DOHH2 (cell line): ENCODE results near the gene RNF130.

Source experiments
- H3F3A ChIP-seq: fragments of 200-600 bp; sonication (generic), shearing (Covaris generic); 2 replicates; pipeline ENCODE4 v1.6.0; 2016; ENCODE audit warnings: antibody characterized with exemption, mild to moderate bottlenecking; ENCODE audit not compliant: control insufficient read depth, insufficient read depth
- H3K27ac ChIP-seq: fragments of 200-600 bp; sonication (generic); 2 replicates; pipeline ENCODE4 v1.5.1; 2014; ENCODE audit warnings: low read depth, mild to moderate bottlenecking, low read length, moderate library complexity
- H3K27me3 ChIP-seq: fragments of 200-600 bp; sonication (generic); 2 replicates; pipeline ENCODE4 v1.6.1; 2014; ENCODE audit warnings: mild to moderate bottlenecking, low read length, mixed read lengths; ENCODE audit not compliant: control insufficient read depth
- H3K36me3 ChIP-seq: fragments of 200-600 bp; sonication (generic); 2 replicates; pipeline ENCODE4 v1.6.1; 2014; ENCODE audit warnings: mild to moderate bottlenecking, low read length, moderate library complexity, mixed read lengths; ENCODE audit not compliant: control insufficient read depth
- H3K4me1 ChIP-seq: fragments of 200-600 bp; sonication (generic); 2 replicates; pipeline ENCODE4 v1.6.1; 2014; ENCODE audit warnings: mild to moderate bottlenecking, low read length, mixed read lengths; ENCODE audit not compliant: control insufficient read depth
- H3K4me2 ChIP-seq: fragments of 200-600 bp; sonication (generic); 2 replicates; pipeline ENCODE4 v1.6.0; 2014; ENCODE audit warnings: mild to moderate bottlenecking, low read length, moderate library complexity
- H3K4me3 ChIP-seq: fragments of 200-600 bp; sonication (generic); 2 replicates; pipeline ENCODE4 v1.5.1; 2014; ENCODE audit warnings: mild to moderate bottlenecking, low read length, mixed read lengths
- H3K79me2 ChIP-seq: fragments of 200-600 bp; sonication (generic); 2 replicates; pipeline ENCODE4 v1.6.1; 2014; ENCODE audit warnings: mild to moderate bottlenecking, low read length, mixed read lengths; ENCODE audit not compliant: control insufficient read depth
- H3K9me2 ChIP-seq: fragments of 200-600 bp; sonication (generic); replicated peaks from 2 replicates; pipeline ENCODE4 v1.6.1; 2014; ENCODE audit warnings: mild to moderate bottlenecking, low read length, mixed read lengths; ENCODE audit not compliant: control insufficient read depth
- H3K9me3 ChIP-seq: fragments of 200-600 bp; sonication (generic); 2 replicates; pipeline ENCODE4 v1.6.1; 2014; ENCODE audit warnings: antibody characterized with exemption, low read length, mixed read lengths; ENCODE audit not compliant: control insufficient read depth, insufficient read depth
- H4K20me1 ChIP-seq: fragments of 200-600 bp; sonication (generic); 2 replicates; pipeline ENCODE4 v1.6.0; 2014; ENCODE audit warnings: low read depth, mild to moderate bottlenecking, antibody characterized with exemption, low read length, moderate library complexity; ENCODE audit not compliant: control insufficient read depth, insufficient read depth
- CTCF ChIP-seq: fragments of 200-600 bp; sonication (generic); IDR thresholded peaks from one replicate; pipeline ENCODE4 v1.5.1; 2014; ENCODE audit warnings: antibody characterized with exemption, mild to moderate bottlenecking, low read depth, low read length; ENCODE audit not compliant: poor library complexity, severe bottlenecking
- EZH2phosphoT487 ChIP-seq: fragments of 200-600 bp; sonication (generic); IDR thresholded peaks from 2 replicates; pipeline ENCODE4 v1.6.1; 2017; ENCODE audit warnings: borderline replicate concordance, mild to moderate bottlenecking, antibody characterized with exemption, low read length, moderate library complexity, mixed read lengths

Gene RNF130

DNA sequence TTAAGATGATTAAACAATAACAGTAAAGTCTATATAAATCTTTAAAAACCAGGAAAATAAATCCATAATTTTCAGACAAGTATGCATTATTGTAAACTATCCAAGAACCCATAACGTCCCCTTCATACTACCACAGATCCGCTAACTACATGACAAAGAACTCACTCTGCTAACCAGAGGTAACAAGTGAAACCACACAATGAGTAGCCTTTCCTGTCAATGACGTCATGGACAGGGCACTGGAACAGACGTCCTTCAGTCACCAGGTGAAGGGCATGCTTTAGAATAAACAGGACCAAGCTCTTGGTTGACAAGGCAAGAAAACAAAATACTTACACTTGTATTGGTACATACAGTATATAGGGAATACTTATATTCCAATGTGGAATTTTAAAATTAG, 45.2 kb downstream of the RNF130 start:
- Histone ChIP-seq H3K9me2 (no peaks in the 10 kb centered on the region), H3K27ac (no peak overlapping the region)

DNA sequence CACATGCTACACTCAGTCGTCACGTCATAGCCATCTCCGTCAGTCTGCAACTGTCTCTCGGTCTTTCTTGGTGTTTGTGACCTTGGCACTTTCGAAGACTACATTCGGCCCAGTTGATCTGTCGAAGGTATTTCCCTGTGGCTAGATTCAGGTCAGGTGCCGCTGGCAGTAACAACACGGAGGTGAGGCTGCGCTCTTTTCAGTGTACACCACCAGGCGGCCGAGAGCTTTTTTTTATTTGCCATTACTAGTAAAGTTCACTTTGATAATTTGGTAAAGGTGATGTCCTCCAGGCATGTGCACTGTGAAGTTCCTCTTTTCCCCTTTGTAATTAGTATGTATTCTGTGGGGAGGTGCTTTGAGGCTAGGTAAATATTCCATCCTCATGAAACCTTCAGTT, 49.7 kb downstream of the RNF130 start:
- no peaks in the 10 kb centered on the region for H3K9me2 ChIP-seq

More for the DNA sequence above, 45.2 kb downstream of the RNF130 start:
- H3K4me1 ChIP-seq: no peaks in the 10 kb centered on the region
- no peaks in the 10 kb centered on the region for H3F3A ChIP-seq
- no peaks in the 10 kb centered on the region for H4K20me1 ChIP-seq
- no peaks in the 10 kb centered on the region; the same call in 1 of the 2 replicates for H3K27me3 ChIP-seq
- no peaks in the 10 kb centered on the region for H3K9me3 ChIP-seq
- TF ChIP-seq EZH2phosphoT487 (no peak), CTCF (no peak)
- H3K4me3 ChIP-seq: no peak overlapping the region
- H3K4me2 ChIP-seq: no peak overlapping the region
- H3K36me3 ChIP-seq: no peaks in the 10 kb centered on the region
- H3K79me2 ChIP-seq: no peaks in the 10 kb centered on the region

GRCh38 chr5:180020176-180020575, 51.4 kb downstream of the RNF130 start:
- no peaks in the 10 kb centered on the region; the same call in 1 of the 2 replicates for H3K27me3 ChIP-seq
- no peaks in the 10 kb centered on the region for H3K9me3 ChIP-seq
- no peaks in the 10 kb centered on the region for H3F3A ChIP-seq
- no peaks in the 10 kb centered on the region for H3K4me1 ChIP-seq
- TF ChIP-seq CTCF (no peak), EZH2phosphoT487 (no peak)
- H3K4me3 ChIP-seq: no peak overlapping the region
- H3K36me3 ChIP-seq: no peaks in the 10 kb centered on the region
- no peaks in the 10 kb centered on the region for H3K9me2 ChIP-seq
- H3K4me2 ChIP-seq: no peak overlapping the region
- no peak overlapping the region for H3K27ac ChIP-seq
- H3K79me2 ChIP-seq: no peaks in the 10 kb centered on the region
- H4K20me1 ChIP-seq: no peaks in the 10 kb centered on the region

More for the DNA sequence above, 49.7 kb downstream of the RNF130 start:
- Histone ChIP-seq H4K20me1 (no peaks in the 10 kb centered on the region), H3K9me3 (no peaks in the 10 kb centered on the region), H3K79me2 (no peaks in the 10 kb centered on the region), H3F3A (no peaks in the 10 kb centered on the region), H3K4me2 (no peak overlapping the region), H3K27me3 (no peaks in the 10 kb centered on the region; the same call in 1 of the 2 replicates), H3K4me1 (no peaks in the 10 kb centered on the region), H3K4me3 (no peak overlapping the region), H3K27ac (no peak overlapping the region), H3K36me3 (no peaks in the 10 kb centered on the region)
- no peak for TF ChIP-seq EZH2phosphoT487
- TF ChIP-seq CTCF: no peak
